Gastroesophageal sphincter (tissue), 3 donors: ENCODE data around the gene FAM13C.

Experiments
- CTCF ChIP-seq, 4 experiments: fragments of 200-600 bp in 2 of 4; fragments of 450-650 bp in 2 of 4; sonication (generic) in 1 of 4; IDR thresholded peaks; one replicate each; pipeline ENCODE4 v1.5.1; 2017 to 2019; ENCODE audit warnings: antibody characterized with exemption in 4 of 4, mild to moderate bottlenecking in 2 of 4, moderate library complexity in 2 of 4
- POLR2A ChIP-seq, 2 donors: fragments of 450-650 bp; IDR thresholded peaks; one replicate each; pipeline ENCODE4 v1.6.1; 2017; ENCODE audit warnings: antibody characterized with exemption in 2 of 2, mild to moderate bottlenecking in 2 of 2, moderate library complexity in 1 of 2

- no peak for TF ChIP-seq POLR2A (IDR thresholded peaks at IDR 0.05)
- TF ChIP-seq CTCF (IDR thresholded peaks at IDR 0.05), result no peak
Measured at GRCh38 chr10:59222788-59223187, 139.6 kb downstream of the FAM13C start.
